ENCODE results near the gene SV2B.
"Not testable (repeated sequence)": the region's sequence is repeated elsewhere in the genome, so short reads cannot be mapped to it uniquely, and the experiment has no call there.

DNA sequence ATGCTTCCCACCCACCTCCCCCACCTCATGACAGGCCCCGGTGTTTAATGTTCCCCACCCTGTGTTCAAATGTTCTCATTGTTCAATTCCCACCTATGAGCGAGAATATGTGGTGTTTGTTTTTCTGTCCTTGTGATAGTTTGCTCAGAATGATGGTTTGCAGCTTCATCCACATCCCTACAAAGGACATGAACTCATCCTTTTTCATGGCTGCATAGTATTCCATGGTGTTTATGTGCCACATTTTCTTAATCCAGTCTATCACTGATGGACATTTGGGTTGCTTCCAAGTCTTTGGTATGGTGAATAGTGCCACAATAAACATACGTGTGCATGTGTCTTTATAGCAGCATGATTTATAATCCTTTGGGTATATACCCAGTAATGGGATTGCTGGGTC is 244.9 kb downstream of the SV2B start:
- TF ChIP-seq, protein P1, sequence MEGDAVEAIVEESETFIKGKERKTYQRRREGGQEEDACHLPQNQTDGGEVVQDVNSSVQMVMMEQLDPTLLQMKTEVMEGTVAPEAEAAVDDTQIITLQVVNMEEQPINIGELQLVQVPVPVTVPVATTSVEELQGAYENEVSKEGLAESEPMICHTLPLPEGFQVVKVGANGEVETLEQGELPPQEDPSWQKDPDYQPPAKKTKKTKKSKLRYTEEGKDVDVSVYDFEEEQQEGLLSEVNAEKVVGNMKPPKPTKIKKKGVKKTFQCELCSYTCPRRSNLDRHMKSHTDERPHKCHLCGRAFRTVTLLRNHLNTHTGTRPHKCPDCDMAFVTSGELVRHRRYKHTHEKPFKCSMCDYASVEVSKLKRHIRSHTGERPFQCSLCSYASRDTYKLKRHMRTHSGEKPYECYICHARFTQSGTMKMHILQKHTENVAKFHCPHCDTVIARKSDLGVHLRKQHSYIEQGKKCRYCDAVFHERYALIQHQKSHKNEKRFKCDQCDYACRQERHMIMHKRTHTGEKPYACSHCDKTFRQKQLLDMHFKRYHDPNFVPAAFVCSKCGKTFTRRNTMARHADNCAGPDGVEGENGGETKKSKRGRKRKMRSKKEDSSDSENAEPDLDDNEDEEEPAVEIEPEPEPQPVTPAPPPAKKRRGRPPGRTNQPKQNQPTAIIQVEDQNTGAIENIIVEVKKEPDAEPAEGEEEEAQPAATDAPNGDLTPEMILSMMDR (IDR thresholded peaks at IDR 0.05), result not testable (repeated sequence)
- TF ChIP-seq POLR2A (IDR thresholded peaks at IDR 0.05), result not testable (repeated sequence)

All from testis (tissue), 2 donors.